WERI-Rb-1 (cell line): ENCODE measurements around the gene B3GALT5.

Experiments used
- DNase-seq: peaks from one replicate; pipeline ENCODE4 v3.0.0-alpha.2; 2020
- H3K27ac ChIP-seq: fragments of 250-450 bp; sonication (Bioruptor Pico); 2 replicates; pipeline ENCODE4 v1.5.1; 2020; ENCODE audit warnings: mild to moderate bottlenecking, moderate library complexity
- H3K27me3 ChIP-seq: fragments of 250-450 bp; sonication (Bioruptor Pico); 2 replicates; pipeline ENCODE4 v1.5.1; 2021; ENCODE audit warnings: mild to moderate bottlenecking, low read depth, moderate library complexity; ENCODE audit not compliant: insufficient read depth, severe bottlenecking
- H3K36me3 ChIP-seq: fragments of 250-450 bp; sonication (Bioruptor Pico); 2 replicates; pipeline ENCODE4 v1.5.1; 2020; ENCODE audit warnings: mild to moderate bottlenecking, moderate library complexity
- H3K4me3 ChIP-seq: 2 replicates; pipeline ENCODE4 v1.5.1; 2011; ENCODE audit warnings: low read depth, mild to moderate bottlenecking, control low read depth, low read length
- H3K9me3 ChIP-seq: fragments of 250-450 bp; sonication (Bioruptor Pico); 2 replicates; pipeline ENCODE4 v1.5.1; 2021; ENCODE audit warnings: mild to moderate bottlenecking, moderate library complexity; ENCODE audit not compliant: severe bottlenecking
- CTCF ChIP-seq: IDR thresholded peaks from 2 replicates; pipeline ENCODE4 v1.5.1; 2011; ENCODE audit warnings: low read depth, mild to moderate bottlenecking, control low read depth, inconsistent platforms, low read length

Gene B3GALT5

GRCh38 chr21:39648879-39649278, 36.1 kb downstream of the B3GALT5 start:
- H3K36me3 ChIP-seq = no peaks in the 10 kb centered on the region
- no peak for DNase-seq
- H3K9me3 ChIP-seq = peaks cover 16% of the 10 kb centered on the region
- H3K27me3 ChIP-seq = no peaks in the 10 kb centered on the region
- H3K27ac ChIP-seq = no peak overlapping the region
- no peak for TF ChIP-seq CTCF
- H3K4me3 ChIP-seq = no peak overlapping the region

GRCh38 chr21:39649526-39649925, 36.8 kb downstream of the B3GALT5 start:
- no peak overlapping the region for H3K4me3 ChIP-seq
- no peaks in the 10 kb centered on the region for H3K27me3 ChIP-seq
- no peak for DNase-seq
- no peaks in the 10 kb centered on the region for H3K36me3 ChIP-seq
- no peak overlapping the region for H3K27ac ChIP-seq
- no peak for TF ChIP-seq CTCF
- H3K9me3 ChIP-seq = peaks cover 16% of the 10 kb centered on the region

DNA sequence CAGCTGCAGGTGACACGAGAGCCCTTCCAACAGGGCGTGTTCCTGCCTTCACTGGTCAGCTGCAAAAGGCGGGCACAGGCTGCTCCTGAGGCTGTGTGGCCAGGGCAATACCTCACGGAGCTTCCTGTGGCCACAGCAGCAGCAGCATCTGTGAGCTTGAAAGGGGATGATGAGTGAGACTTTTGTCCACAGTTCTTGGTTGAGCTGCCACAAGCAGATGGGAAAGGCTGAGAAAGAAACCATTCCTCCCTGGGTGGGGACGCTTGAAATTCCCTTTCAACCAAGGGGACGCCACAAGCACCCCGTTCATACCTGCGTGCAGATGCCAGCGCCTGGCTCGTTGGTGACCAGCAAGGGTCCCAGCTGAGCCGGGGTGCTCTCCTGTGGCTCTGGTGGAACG, 37.6 kb downstream of the B3GALT5 start:
- TF ChIP-seq CTCF = no peak
- Histone ChIP-seq H3K4me3 (no peak overlapping the region), H3K27me3 (no peaks in the 10 kb centered on the region), H3K9me3 (peaks cover 16% of the 10 kb centered on the region), H3K36me3 (no peaks in the 10 kb centered on the region), H3K27ac (no peak overlapping the region)
- DNase-seq = no peak

DNA sequence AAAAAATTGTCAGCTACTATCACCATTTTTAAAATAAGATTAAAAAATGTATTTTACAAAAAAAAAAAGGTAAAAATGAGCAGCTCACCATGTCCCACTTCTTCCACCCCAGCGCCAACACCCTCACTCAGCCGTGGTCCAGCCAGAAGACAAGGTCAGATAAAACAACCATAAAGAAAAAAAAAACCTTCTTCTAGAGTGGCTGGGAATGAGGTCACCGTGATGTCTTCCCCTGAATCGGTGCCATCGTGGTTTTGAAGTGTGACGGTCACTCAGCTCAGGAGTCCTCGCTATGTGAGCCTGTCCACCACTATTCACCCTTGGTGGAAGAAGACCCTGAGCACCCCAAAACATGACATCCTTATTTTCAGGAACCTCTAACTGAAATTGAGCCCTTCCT, 38.1 kb downstream of the B3GALT5 start:
- TF ChIP-seq CTCF = no peak
- H3K27ac ChIP-seq = no peak overlapping the region
- no peaks in the 10 kb centered on the region for H3K27me3 ChIP-seq
- no peaks in the 10 kb centered on the region for H3K36me3 ChIP-seq
- DNase-seq = no peak
- no peak overlapping the region for H3K4me3 ChIP-seq
- peaks cover 16% of the 10 kb centered on the region for H3K9me3 ChIP-seq

DNA sequence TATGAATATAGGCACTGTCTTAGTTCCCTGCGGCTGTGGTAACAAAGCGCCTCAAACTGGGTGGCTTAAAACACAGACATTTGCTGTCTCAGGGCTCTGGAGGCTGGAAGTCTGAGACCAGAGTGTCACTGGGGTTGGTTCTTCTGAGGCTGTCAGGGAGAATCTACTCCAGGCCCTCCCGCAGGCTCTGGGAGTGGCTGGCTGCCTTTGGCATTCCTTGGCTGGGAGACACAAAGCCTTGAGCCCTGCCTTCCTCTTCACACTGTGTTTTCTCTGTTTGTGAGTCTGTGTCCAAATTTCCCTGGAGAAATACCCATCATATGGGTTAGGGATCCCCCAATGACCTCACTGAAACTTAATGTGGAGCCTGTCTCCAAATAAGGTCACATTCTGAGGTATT, 38.5 kb downstream of the B3GALT5 start:
- Histone ChIP-seq H3K4me3 (no peak overlapping the region), H3K9me3 (peaks cover 16% of the 10 kb centered on the region), H3K27ac (no peak overlapping the region), H3K27me3 (no peaks in the 10 kb centered on the region), H3K36me3 (no peaks in the 10 kb centered on the region)
- TF ChIP-seq CTCF = no peak
- DNase-seq = no peak

GRCh38 chr21:39654951-39655350, 42.2 kb downstream of the B3GALT5 start:
- TF ChIP-seq CTCF = no peak
- Histone ChIP-seq H3K9me3 (peaks cover 16% of the 10 kb centered on the region), H3K27me3 (no peaks in the 10 kb centered on the region), H3K27ac (no peak overlapping the region), H3K36me3 (no peaks in the 10 kb centered on the region), H3K4me3 (no peak overlapping the region)
- no peak for DNase-seq
